Endothelial cell of umbilical vein (primary cell): ENCODE measurements around the gene CPNE6. TPM values are rescaled to one million over a fixed set of nuclear protein-coding genes. Genes with fewer than 3 reads are reported as not detected.
A peak's percentile ranks its signal among the peaks of the same experiment; 100 is the strongest.

Source experiments
- BruUV-seq: library from RNA; stranded (reverse); fragments of 400-500 nt; replicated peaks from 2 replicates; lab custom pipeline; 2021; lab: Mats Ljungman, UMichigan
- CTCF ChIA-PET: fragments of 300-600, 350-600 bp; sonication (Branson Sonifier 250); formaldehyde crosslinking; loops from one replicate; lab custom pipeline; 2021; ENCODE audit warnings: antibody characterized with exemption, inconsistent platforms; lab: Charles Lee
- POLR2A ChIA-PET: fragments of 300-600, 350-600 bp; sonication (Branson Sonifier 250); formaldehyde crosslinking; loops from one replicate; lab custom pipeline; 2021; ENCODE audit warnings: antibody characterized with exemption, inconsistent platforms; lab: Charles Lee
- DNase-seq: peaks from one replicate; pipeline ENCODE4 v3.0.0-alpha.2; 2011; ENCODE audit warnings: low read depth, low spot score
- FAIRE-seq: peaks from 2 replicates; lab custom pipeline; 2011; peaks lifted over from hg19 to GRCh38; lab: Jason Lieb, UNC
- H2AFZ ChIP-seq: 2 replicates; pipeline ENCODE4 v1.6.0; 2012; ENCODE audit warnings: low read depth, low read length, control low read depth, inconsistent platforms
- H3K27ac ChIP-seq: 2 replicates; pipeline ENCODE4 v1.5.1; 2011; ENCODE audit warnings: low read depth, mild to moderate bottlenecking, control low read depth, low read length, moderate library complexity; ENCODE audit not compliant: insufficient read depth
- H3K27me3 ChIP-seq, 2 experiments: 2 replicates each; pipeline versions ENCODE4 v1.6.0 to v1.6.1; 2011; ENCODE audit warnings: low read length in 2 of 2, mixed read lengths in 1 of 2; ENCODE audit not compliant: control insufficient read depth in 2 of 2, insufficient read depth in 2 of 2
- H3K36me3 ChIP-seq, 2 experiments: 2 replicates in 1 of 2; 3 replicates in 1 of 2; pipeline ENCODE4 v1.5.1; 2011; ENCODE audit warnings: low read length in 2 of 2, mild to moderate bottlenecking in 1 of 2, moderate library complexity in 1 of 2; ENCODE audit not compliant: control insufficient read depth in 2 of 2, insufficient read depth in 2 of 2; ENCODE audit errors: extremely low read depth in 1 of 2
- H3K4me1 ChIP-seq: 3 replicates; pipeline ENCODE4 v1.5.1; 2011; ENCODE audit warnings: mild to moderate bottlenecking, low read length; ENCODE audit not compliant: control insufficient read depth, insufficient read depth; ENCODE audit errors: extremely low read depth
- H3K4me2 ChIP-seq: 2 replicates; pipeline ENCODE4 v1.6.1; 2011; ENCODE audit warnings: low read length, control low read depth, mixed read lengths; ENCODE audit not compliant: insufficient read depth
- H3K4me3 ChIP-seq, 3 experiments: fragments of 200-600 bp in 1 of 3; sonication (generic), shearing (Covaris generic) in 1 of 3; replicated peaks in 1 of 3; 2 replicates each; pipeline ENCODE4 v1.5.1; 2011 to 2016; ENCODE audit warnings: control low read depth in 3 of 3, low read length in 3 of 3, mild to moderate bottlenecking in 2 of 3, inconsistent platforms in 1 of 3, low read depth in 1 of 3, moderate library complexity in 1 of 3; ENCODE audit not compliant: insufficient read depth in 1 of 3
- H3K79me2 ChIP-seq: 2 replicates; pipeline ENCODE4 v1.6.0; 2012; ENCODE audit warnings: low read length, inconsistent platforms; ENCODE audit not compliant: control insufficient read depth, insufficient read depth
- H3K9ac ChIP-seq: replicated peaks from 2 replicates; pipeline ENCODE3; 2011; ENCODE audit warnings: low read length, control low read depth; ENCODE audit not compliant: insufficient read depth; ENCODE audit errors: extremely low read depth
- H3K9me1 ChIP-seq: replicated peaks from 3 replicates; pipeline ENCODE4 v1.6.0; 2011; ENCODE audit warnings: mild to moderate bottlenecking, low read length; ENCODE audit not compliant: control insufficient read depth, insufficient read depth; ENCODE audit errors: extremely low read depth
- H3K9me3 ChIP-seq: replicated peaks from 2 replicates; pipeline ENCODE4 v1.5.1; 2012; ENCODE audit warnings: low read length, inconsistent platforms; ENCODE audit not compliant: control insufficient read depth, insufficient read depth
- H4K20me1 ChIP-seq: replicated peaks from 2 replicates; pipeline ENCODE3; 2011; ENCODE audit warnings: mild to moderate bottlenecking, low read length; ENCODE audit not compliant: control insufficient read depth, insufficient read depth; ENCODE audit errors: extremely low read depth
- EZH2 ChIP-seq: IDR thresholded peaks from 2 replicates; pipeline ENCODE4 v1.6.1; 2012; ENCODE audit warnings: borderline replicate concordance, low read depth, mild to moderate bottlenecking, moderate library complexity, low read length, inconsistent platforms; ENCODE audit not compliant: severe bottlenecking
- FOS ChIP-seq: IDR thresholded peaks from 2 replicates; pipeline ENCODE4 v1.6.1; 2011; ENCODE audit warnings: mild to moderate bottlenecking, low read length, moderate library complexity, borderline replicate concordance; ENCODE audit not compliant: insufficient read depth
- GATA2 ChIP-seq: IDR thresholded peaks from 2 replicates; pipeline ENCODE4 v1.7.0; 2011; ENCODE audit warnings: low read depth, mild to moderate bottlenecking, moderate library complexity, mixed read lengths, low read length; ENCODE audit not compliant: insufficient read length, insufficient read depth
- JUN ChIP-seq: IDR thresholded peaks from 2 replicates; pipeline ENCODE4 v1.6.1; 2011; ENCODE audit warnings: borderline replicate concordance, low read depth; ENCODE audit not compliant: insufficient read length, insufficient read depth
- MYC ChIP-seq: IDR thresholded peaks from one replicate; pipeline ENCODE4 v1.6.1; 2011; ENCODE audit warnings: mild to moderate bottlenecking, low read depth, low read length
- POLR2A ChIP-seq: IDR thresholded peaks from 2 replicates; pipeline ENCODE4 v1.6.1; 2012; ENCODE audit warnings: low read depth, mild to moderate bottlenecking, control low read depth, low read length
- POLR2AphosphoS5 ChIP-seq: IDR thresholded peaks from 2 replicates; pipeline ENCODE4 v1.6.1; 2012; ENCODE audit warnings: low read depth, mild to moderate bottlenecking, control low read depth, low read length, moderate library complexity; ENCODE audit not compliant: insufficient read depth
- dilution Hi-C: fragments of 300-500 bp; cut with MboI; formaldehyde crosslinking; loops from one replicate; pipeline ENCODE4 v1.15.0; 2019; ENCODE audit warnings: low sequenced_read_pairs; ENCODE audit not compliant: extremely low pct_ligation_motif_present
- intact Hi-C: fragments of 100-400 bp; cut with micrococcal nuclease; formaldehyde crosslinking; loops from one replicate; pipeline ENCODE4 v1.10.0; 2022
- polyA plus RNA-seq, 4 experiments: library from polyadenylated mRNA; depleted of rRNA in 3 of 4; stranded (reverse) in 3 of 4; unstranded in 1 of 4; fragments of >200 nt; gene quantifications; 2 replicates each; pipeline versions ENCODE4 v1.2.1 to v1.2.3, GENCODE V29; 2011 to 2012; ENCODE audit warnings: missing spikeins in 1 of 4
- total RNA-seq: library from RNA; stranded (reverse); gene quantifications from 2 replicates; pipeline ENCODE4 v1.2.3, GENCODE V29; 2021
- TF ChIP-seq, protein P1 (sequence below), 2 donors: IDR thresholded peaks; 1 replicate in 1 of 2; 2 replicates in 1 of 2; pipeline ENCODE4 v1.5.1; 2011; ENCODE audit warnings: low read length in 2 of 2, mild to moderate bottlenecking in 2 of 2, moderate library complexity in 2 of 2, control low read depth in 1 of 2, inconsistent platforms in 1 of 2, low read depth in 1 of 2; ENCODE audit not compliant: insufficient read depth in 1 of 2; ENCODE audit errors: extremely low read depth in 1 of 2
- TF ChIP-seq, protein P2 (sequence below): IDR thresholded peaks from 2 replicates; pipeline ENCODE4 v1.6.1; 2011; ENCODE audit not compliant: insufficient read depth, insufficient read length

The CPNE6 gene
- total and polyA plus RNA-seq, 2 donors (not counting 3 experiments of a cell fraction or from before 2014, with no cell fraction given), result not detected

DNA sequence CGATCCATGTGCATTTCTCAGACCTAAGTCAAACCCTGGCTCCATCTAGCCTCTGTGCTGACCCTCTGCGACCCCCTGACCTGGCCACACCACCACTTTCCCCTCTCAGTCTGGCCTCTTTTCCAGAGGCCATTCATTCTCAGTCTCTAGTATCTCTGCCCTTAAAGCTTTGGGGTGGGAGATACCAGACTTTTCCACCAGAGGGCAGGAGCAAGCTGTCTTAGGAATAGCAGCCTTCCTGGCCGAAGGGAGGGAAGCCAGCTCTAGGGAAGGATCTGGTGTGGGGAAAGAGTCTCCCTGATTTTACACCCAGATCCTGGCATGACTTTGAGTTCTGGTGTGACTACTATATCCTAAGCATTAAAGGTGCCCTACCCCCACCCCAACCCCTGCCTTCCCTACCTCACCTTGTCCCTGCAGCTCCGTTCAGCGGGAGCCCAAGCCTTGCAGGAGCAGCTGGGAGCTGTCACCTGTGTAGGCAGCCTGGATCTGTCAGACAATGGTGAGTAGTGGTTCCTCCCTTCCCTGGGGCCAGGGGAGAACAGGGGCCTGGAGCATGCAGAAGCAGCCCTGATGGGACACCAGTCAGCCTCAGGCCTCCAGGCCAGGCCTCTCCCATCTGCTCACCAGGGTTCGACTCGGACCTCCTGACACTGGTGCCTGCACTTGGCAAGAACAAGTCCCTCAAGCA, 13.0 kb upstream of the CPNE6 start:
- Histone ChIP-seq H4K20me1 (no peaks in the 10 kb centered on the region), H3K36me3 (no peaks in the 10 kb centered on the region), H3K79me2 (no peaks in the 10 kb centered on the region), H3K4me1 (no peaks in the 10 kb centered on the region), H3K9me3 (no peaks in the 10 kb centered on the region), H2AFZ (no peak overlapping the region), H3K27me3 (no peaks in the 10 kb centered on the region), H3K4me3 (no peak overlapping the region), H3K4me2 (no peak overlapping the region), H3K9ac (no peak overlapping the region), H3K9me1 (no peaks in the 10 kb centered on the region), H3K27ac (no peak overlapping the region)
- peak; percentile 90 for FAIRE-seq
- TF ChIP-seq MYC, result no peak
- no peak for TF ChIP-seq POLR2A
- TF ChIP-seq GATA2, result no peak
- no peak for TF ChIP-seq FOS
- TF ChIP-seq JUN, result no peak
- no peak for TF ChIP-seq POLR2AphosphoS5
- TF ChIP-seq EZH2, result no peak
- TF ChIP-seq, protein P1, sequence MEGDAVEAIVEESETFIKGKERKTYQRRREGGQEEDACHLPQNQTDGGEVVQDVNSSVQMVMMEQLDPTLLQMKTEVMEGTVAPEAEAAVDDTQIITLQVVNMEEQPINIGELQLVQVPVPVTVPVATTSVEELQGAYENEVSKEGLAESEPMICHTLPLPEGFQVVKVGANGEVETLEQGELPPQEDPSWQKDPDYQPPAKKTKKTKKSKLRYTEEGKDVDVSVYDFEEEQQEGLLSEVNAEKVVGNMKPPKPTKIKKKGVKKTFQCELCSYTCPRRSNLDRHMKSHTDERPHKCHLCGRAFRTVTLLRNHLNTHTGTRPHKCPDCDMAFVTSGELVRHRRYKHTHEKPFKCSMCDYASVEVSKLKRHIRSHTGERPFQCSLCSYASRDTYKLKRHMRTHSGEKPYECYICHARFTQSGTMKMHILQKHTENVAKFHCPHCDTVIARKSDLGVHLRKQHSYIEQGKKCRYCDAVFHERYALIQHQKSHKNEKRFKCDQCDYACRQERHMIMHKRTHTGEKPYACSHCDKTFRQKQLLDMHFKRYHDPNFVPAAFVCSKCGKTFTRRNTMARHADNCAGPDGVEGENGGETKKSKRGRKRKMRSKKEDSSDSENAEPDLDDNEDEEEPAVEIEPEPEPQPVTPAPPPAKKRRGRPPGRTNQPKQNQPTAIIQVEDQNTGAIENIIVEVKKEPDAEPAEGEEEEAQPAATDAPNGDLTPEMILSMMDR (IDR thresholded peaks at IDR 0.05; ENCODE audit: extremely low read depth in 1 of 2, insufficient read depth in 1 of 2, low read depth in 1 of 2, low read length in 2 of 2), result peak; percentile 62 to 64
- TF ChIP-seq, protein P2, sequence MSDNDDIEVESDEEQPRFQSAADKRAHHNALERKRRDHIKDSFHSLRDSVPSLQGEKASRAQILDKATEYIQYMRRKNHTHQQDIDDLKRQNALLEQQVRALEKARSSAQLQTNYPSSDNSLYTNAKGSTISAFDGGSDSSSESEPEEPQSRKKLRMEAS, result no peak
- dilution Hi-C loops, result no loop called here
- BruUV-seq, result no TSS peak
- DNase-seq, result peak; percentile 44
- intact Hi-C loops, result loop anchor here (1.0 to 5.0 kb wide), 6 partner anchors 32 to 239 kb away; partner anchors contain the start of genes IRF9 and MDP1
- ChIA-PET POLR2A (interaction anchor here (1.7 to 2.0 kb wide), 2 partner anchors 32 to 50 kb away, joined by 7 to 8 read pairs; no protein-coding TSS in a partner anchor), CTCF (interaction anchor here (0.6 to 9.5 kb wide), 47 partner anchors 9 to 468 kb away, joined by 3 to 420 read pairs (median 5); partner anchors contain the start of genes CHMP4A, CIDEB, DCAF11 and DHRS1)
